ENCODE data around the gene POC1A. TPM values are rescaled to one million over a fixed set of nuclear protein-coding genes. Genes with fewer than 3 reads are reported as not detected.

The POC1A gene
- total and polyA plus RNA-seq, 2 donors (not counting 1 experiment from before 2014, with no cell fraction given): 1.7 to 2.8 TPM

- H3K36me3 ChIP-seq (replicated peaks in 1 of 2; ENCODE audit: control extremely low read depth in 1 of 2, control insufficient read depth in 1 of 2, extremely low read depth in 1 of 2, insufficient read depth in 2 of 2, low read length in 1 of 2): no peaks in the 10 kb centered on the region
- intact Hi-C loops (cut with micrococcal nuclease): no loop called here
- H3K4me1 Mint-ChIP-seq: peaks cover 3% of the 10 kb centered on the region
- no peak overlapping the region for H3K4me3 ChIP-seq (ENCODE audit: control extremely low read depth in 1 of 5, extremely low read depth in 1 of 5, insufficient read depth in 1 of 5, low read depth in 2 of 5, low read length in 4 of 5)
- DNase-seq (no peak), ATAC-seq (ENCODE audit: low read depth) (no peak)
- no peaks in the 10 kb centered on the region for H4K20me1 ChIP-seq (ENCODE audit: control insufficient read depth, insufficient read depth, low read length, poor library complexity, severe bottlenecking)
- no CpG with 5 or more reads among the region's 1 CpG for WGBS (ENCODE audit: insufficient coverage)
- H2AFZ ChIP-seq (ENCODE audit: insufficient read depth, low read depth, low read length, poor library complexity, severe bottlenecking): no peak overlapping the region
- TF ChIP-seq EZH2 (IDR thresholded peaks at IDR 0.05; ENCODE audit: borderline replicate concordance, insufficient read depth, low read depth, low read length, poor library complexity, severe bottlenecking): no peak
- no peak for TF ChIP-seq CTCF (IDR thresholded peaks at IDR 0.05)
- peaks cover 0 to under 1% of the 10 kb centered on the region in 2 donors for H3K4me1 ChIP-seq (ENCODE audit: control insufficient read depth in 2 of 2, insufficient read depth in 2 of 2, low read length in 2 of 2)
- no peak overlapping the region for H3K27ac ChIP-seq (ENCODE audit: low read length in 2 of 2)
- no peak overlapping the region for H3K4me3 Mint-ChIP-seq
- no peaks in the 10 kb centered on the region for H3K9me3 ChIP-seq (ENCODE audit: control extremely low read depth in 1 of 3, control insufficient read depth in 2 of 3, insufficient read depth in 1 of 3, low read length in 2 of 3)
- POLR2A ChIA-PET: no interaction called here
- no peak overlapping the region for H3K27ac Mint-ChIP-seq
- H3K27me3 ChIP-seq (replicated peaks in 1 of 4; ENCODE audit: control extremely low read depth in 1 of 4, control insufficient read depth in 3 of 4, insufficient read depth in 4 of 4, low read length in 3 of 4): no peaks in the 10 kb centered on the region
- H3K27me3 Mint-ChIP-seq: no peaks in the 10 kb centered on the region
- H3K79me2 ChIP-seq (ENCODE audit: control insufficient read depth, insufficient read depth, low read length): no peaks in the 10 kb centered on the region
- CTCF ChIA-PET: no interaction called here
- H3K9me3 Mint-ChIP-seq (ENCODE audit: insufficient read depth): no peaks in the 10 kb centered on the region
- no peak overlapping the region for H3K9ac ChIP-seq (ENCODE audit: low read length)
- no peak overlapping the region for H3K4me2 ChIP-seq (replicated peaks; ENCODE audit: low read depth, low read length, poor library complexity, severe bottlenecking)
Measured at GRCh38 chr3:52092271-52092660, 62.0 kb downstream of the POC1A start.

- CTCF ChIA-PET: no interaction called here
- H3K4me1 ChIP-seq (ENCODE audit: control insufficient read depth in 2 of 2, insufficient read depth in 2 of 2, low read length in 2 of 2): peaks cover 0 to 6% of the 10 kb centered on the region in 2 donors
- ATAC-seq (ENCODE audit: low read depth): no peak
- no peak for DNase-seq
- WGBS (ENCODE audit: insufficient coverage): 92% methylated on average over 5 of the region's 5 CpGs
- no peaks in the 10 kb centered on the region for H3K9me3 ChIP-seq (ENCODE audit: control extremely low read depth in 1 of 3, control insufficient read depth in 2 of 3, insufficient read depth in 1 of 3, low read length in 2 of 3)
- POLR2A ChIA-PET: no interaction called here
- H3K36me3 ChIP-seq (replicated peaks in 1 of 2; ENCODE audit: control extremely low read depth in 1 of 2, control insufficient read depth in 1 of 2, extremely low read depth in 1 of 2, insufficient read depth in 2 of 2, low read length in 1 of 2): no peaks in the 10 kb centered on the region
- Mint-ChIP-seq H3K4me1 (peaks cover 8% of the 10 kb centered on the region), H3K9me3 (ENCODE audit: insufficient read depth) (no peaks in the 10 kb centered on the region), H3K27me3 (no peaks in the 10 kb centered on the region), H3K4me3 (no peak overlapping the region), H3K27ac (no peak overlapping the region)
- TF ChIP-seq EZH2 (IDR thresholded peaks at IDR 0.05; ENCODE audit: borderline replicate concordance, insufficient read depth, low read depth, low read length, poor library complexity, severe bottlenecking) (no peak), CTCF (IDR thresholded peaks at IDR 0.05) (no peak)
- H4K20me1 ChIP-seq (ENCODE audit: control insufficient read depth, insufficient read depth, low read length, poor library complexity, severe bottlenecking): no peaks in the 10 kb centered on the region
- H3K4me2 ChIP-seq (replicated peaks; ENCODE audit: low read depth, low read length, poor library complexity, severe bottlenecking): no peak overlapping the region
- no peaks in the 10 kb centered on the region for H3K79me2 ChIP-seq (ENCODE audit: control insufficient read depth, insufficient read depth, low read length)
- H3K27me3 ChIP-seq (replicated peaks in 1 of 4; ENCODE audit: control extremely low read depth in 1 of 4, control insufficient read depth in 3 of 4, insufficient read depth in 4 of 4, low read length in 3 of 4): no peaks in the 10 kb centered on the region
- no peak overlapping the region for H3K9ac ChIP-seq (ENCODE audit: low read length)
- no peak overlapping the region for H3K27ac ChIP-seq (ENCODE audit: low read length in 2 of 2)
- intact Hi-C loops (cut with micrococcal nuclease): no loop called here
- H2AFZ ChIP-seq (ENCODE audit: insufficient read depth, low read depth, low read length, poor library complexity, severe bottlenecking): no peak overlapping the region
- H3K4me3 ChIP-seq (ENCODE audit: control extremely low read depth in 1 of 5, extremely low read depth in 1 of 5, insufficient read depth in 1 of 5, low read depth in 2 of 5, low read length in 4 of 5): no peak overlapping the region
Measured at GRCh38 chr3:52091586-52092270, 62.5 kb downstream of the POC1A start.
